Ovary (tissue), 9 donors: Measurements from ENCODE around the gene FOXN1. TPM values are rescaled to one million over a fixed set of nuclear protein-coding genes. Genes with fewer than 3 reads are reported as not detected.
"Not testable (repeated sequence)": the region's sequence is repeated elsewhere in the genome, so short reads cannot be mapped to it uniquely, and the experiment has no call there.

Source experiments
- DNase-seq, 5 donors: peaks; one replicate each; pipeline ENCODE4 v3.0.0-alpha.2; 2019 to 2020
- H3K27ac ChIP-seq, 2 donors: fragments of 200-600 bp; one replicate each; pipeline versions ENCODE4 v1.5.1 to v1.8.0; 2019 to 2022
- H3K27me3 ChIP-seq: fragments of 200-600 bp; one replicate; pipeline ENCODE4 v1.8.0; 2022
- H3K36me3 ChIP-seq: fragments of 200-600 bp; sonication (generic); one replicate; pipeline ENCODE4 v1.5.1; 2019
- H3K4me1 ChIP-seq: one replicate; pipeline ENCODE4 v1.8.1; 2013; ENCODE audit warnings: mild to moderate bottlenecking, moderate library complexity; ENCODE audit not compliant: insufficient read depth
- H3K4me3 ChIP-seq: fragments of 200-600 bp; sonication (generic); one replicate; pipeline ENCODE4 v1.5.1; 2017
- H3K9me3 ChIP-seq, 2 donors: fragments of 200-600 bp in 1 of 2; sonication (generic) in 1 of 2; one replicate each; pipeline versions ENCODE4 v1.5.1 to v1.8.1; 2013 to 2019; ENCODE audit warnings: mild to moderate bottlenecking in 1 of 2, moderate library complexity in 1 of 2
- EP300 ChIP-seq: sonication (generic); formaldehyde crosslinking; IDR thresholded peaks from one replicate; pipeline ENCODE4 v1.6.1; 2017; ENCODE audit warnings: antibody characterized with exemption
- POLR2A ChIP-seq: fragments of 450-650 bp; IDR thresholded peaks from one replicate; pipeline ENCODE4 v1.6.1; 2017; ENCODE audit warnings: antibody characterized with exemption, mild to moderate bottlenecking, moderate library complexity
- WGBS, 3 donors: extraction: QIAGEN DNeasy Blood & Tissue Kit in 1 of 3; methylation state at CpG; one replicate each; pipeline versions ENCODE4 v1.1.5 to v1.1.7; 2013 to 2017; 5-methylcytosine and 5-hydroxymethylcytosine counted together
- intact Hi-C, 4 donors: fragments of 100-400 bp; cut with DNase I; formaldehyde crosslinking; loops; one replicate each; pipeline versions ENCODE4 v1.11.0 to v1.15.1; 2022 to 2023
- polyA plus RNA-seq, 2 donors: library from polyadenylated mRNA; stranded (reverse); fragments of 200-250 nt in 1 of 2; fragments of 350-450 nt in 1 of 2; fragmentation: Illumina TruSeq in 1 of 2; extraction: RNeasy Lipid Tissue Mini Kit (QIAGEN cat#74804) in 1 of 2; gene quantifications; one replicate each; pipeline ENCODE4 v1.2.3, GENCODE V29; 2013 to 2014
- total RNA-seq, 7 donors: library from RNA; depleted of rRNA in 2 of 7; stranded (reverse); fragments of >200 nt in 2 of 7; fragmentation: NEBNext Ultra II Directional in 3 of 7; extraction: Animal tissue kit (Norgen Biotek cat#: 25700) in 3 of 7; gene quantifications; one replicate each; pipeline versions ENCODE4 v1.1.0 to v1.2.4, GENCODE V29; 2016 to 2023
- TF ChIP-seq, protein P1 (sequence below), 3 donors: fragments of 450-650 bp in 2 of 3; fragments of 200-600 bp in 1 of 3; IDR thresholded peaks; one replicate each; pipeline versions ENCODE4 v1.5.1 to v1.8.0; 2016 to 2022; ENCODE audit warnings: antibody characterized with exemption in 3 of 3, mild to moderate bottlenecking in 1 of 3
- donor health status: DM: no; HTN: no; CAD: no; lungs with moderate emphysema.
- donor health status: DM: no; HTN: no; CAD: no.
- donor health status: Bipolar disorder and iron deficiency.
- donor health status: DM: yes; HTN: yes; CAD: no.
- donor health status: DM: no; HTN: no; CAD: no.
- donor health status: DM: yes; HTN: yes; CAD: no.

The FOXN1 gene
- total and polyA plus RNA-seq, 9 donors: not detected

DNA sequence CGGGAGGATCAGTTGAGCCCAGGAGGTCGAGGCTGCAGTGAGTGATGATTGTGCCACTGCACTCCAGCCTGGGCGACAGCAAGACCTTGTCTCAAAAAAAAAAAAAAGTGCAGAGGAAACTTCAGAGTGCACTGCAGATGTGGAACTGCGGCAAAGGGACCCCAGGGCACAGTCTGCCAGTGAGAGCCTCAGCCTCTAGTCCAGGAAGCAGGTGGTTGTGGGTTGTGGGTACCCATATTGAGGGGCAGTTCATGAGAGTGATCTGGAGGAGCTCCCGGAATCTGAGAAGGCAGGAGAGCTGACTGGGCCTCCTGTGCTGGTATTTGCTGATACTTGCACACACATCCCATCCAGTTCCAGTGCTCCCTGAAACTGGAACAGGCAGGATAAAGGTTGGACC is 13.1 kb downstream of the FOXN1 start:
- Histone ChIP-seq H3K4me1 (no peaks in the 10 kb centered on the region), H3K27me3 (no peaks in the 10 kb centered on the region), H3K36me3 (no peaks in the 10 kb centered on the region), H3K4me3 (no peak overlapping the region), H3K9me3 (no peaks in the 10 kb centered on the region), H3K27ac (no peak overlapping the region)
- intact Hi-C loops: no loop called here
- WGBS, 3 donors: 66 to 73% (median 69%) methylated on average over 5 of the region's 5 CpGs
- DNase-seq: no peak
- no peak for TF ChIP-seq EP300
- TF ChIP-seq POLR2A: no peak
- TF ChIP-seq, protein P1, sequence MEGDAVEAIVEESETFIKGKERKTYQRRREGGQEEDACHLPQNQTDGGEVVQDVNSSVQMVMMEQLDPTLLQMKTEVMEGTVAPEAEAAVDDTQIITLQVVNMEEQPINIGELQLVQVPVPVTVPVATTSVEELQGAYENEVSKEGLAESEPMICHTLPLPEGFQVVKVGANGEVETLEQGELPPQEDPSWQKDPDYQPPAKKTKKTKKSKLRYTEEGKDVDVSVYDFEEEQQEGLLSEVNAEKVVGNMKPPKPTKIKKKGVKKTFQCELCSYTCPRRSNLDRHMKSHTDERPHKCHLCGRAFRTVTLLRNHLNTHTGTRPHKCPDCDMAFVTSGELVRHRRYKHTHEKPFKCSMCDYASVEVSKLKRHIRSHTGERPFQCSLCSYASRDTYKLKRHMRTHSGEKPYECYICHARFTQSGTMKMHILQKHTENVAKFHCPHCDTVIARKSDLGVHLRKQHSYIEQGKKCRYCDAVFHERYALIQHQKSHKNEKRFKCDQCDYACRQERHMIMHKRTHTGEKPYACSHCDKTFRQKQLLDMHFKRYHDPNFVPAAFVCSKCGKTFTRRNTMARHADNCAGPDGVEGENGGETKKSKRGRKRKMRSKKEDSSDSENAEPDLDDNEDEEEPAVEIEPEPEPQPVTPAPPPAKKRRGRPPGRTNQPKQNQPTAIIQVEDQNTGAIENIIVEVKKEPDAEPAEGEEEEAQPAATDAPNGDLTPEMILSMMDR (IDR thresholded peaks at IDR 0.05): no peak

DNA sequence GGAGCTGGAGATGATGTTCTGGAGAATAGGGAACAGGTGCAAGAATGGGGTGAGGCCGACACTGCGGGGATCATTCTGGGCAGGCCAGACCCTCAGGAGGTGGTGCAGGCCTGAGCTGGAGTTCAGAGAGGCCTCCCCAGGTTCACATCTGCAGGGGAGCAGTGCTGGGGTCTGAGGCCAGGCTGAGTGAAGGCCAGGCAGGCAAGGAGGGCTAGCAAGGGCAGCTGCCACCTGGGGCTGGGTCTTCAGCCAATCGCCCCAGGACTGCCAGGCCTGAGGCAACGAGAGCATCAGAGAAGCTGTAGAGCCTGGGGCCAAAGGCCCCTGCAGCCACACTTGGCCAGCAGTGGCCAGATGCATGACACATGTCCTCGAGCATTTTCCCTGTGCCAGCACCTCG is 14.5 kb downstream of the FOXN1 start:
- no peak for DNase-seq
- intact Hi-C loops: no loop called here
- Histone ChIP-seq H3K4me1 (no peaks in the 10 kb centered on the region), H3K4me3 (no peak overlapping the region), H3K27ac (no peak overlapping the region), H3K36me3 (no peaks in the 10 kb centered on the region), H3K27me3 (no peaks in the 10 kb centered on the region), H3K9me3 (no peaks in the 10 kb centered on the region)
- TF ChIP-seq EP300 (no peak), POLR2A (no peak)
- TF ChIP-seq, protein P1 (IDR thresholded peaks at IDR 0.05): no peak
- WGBS, 3 donors: 64 to 80% (median 76%) methylated on average over 6 of the region's 6 CpGs

DNA sequence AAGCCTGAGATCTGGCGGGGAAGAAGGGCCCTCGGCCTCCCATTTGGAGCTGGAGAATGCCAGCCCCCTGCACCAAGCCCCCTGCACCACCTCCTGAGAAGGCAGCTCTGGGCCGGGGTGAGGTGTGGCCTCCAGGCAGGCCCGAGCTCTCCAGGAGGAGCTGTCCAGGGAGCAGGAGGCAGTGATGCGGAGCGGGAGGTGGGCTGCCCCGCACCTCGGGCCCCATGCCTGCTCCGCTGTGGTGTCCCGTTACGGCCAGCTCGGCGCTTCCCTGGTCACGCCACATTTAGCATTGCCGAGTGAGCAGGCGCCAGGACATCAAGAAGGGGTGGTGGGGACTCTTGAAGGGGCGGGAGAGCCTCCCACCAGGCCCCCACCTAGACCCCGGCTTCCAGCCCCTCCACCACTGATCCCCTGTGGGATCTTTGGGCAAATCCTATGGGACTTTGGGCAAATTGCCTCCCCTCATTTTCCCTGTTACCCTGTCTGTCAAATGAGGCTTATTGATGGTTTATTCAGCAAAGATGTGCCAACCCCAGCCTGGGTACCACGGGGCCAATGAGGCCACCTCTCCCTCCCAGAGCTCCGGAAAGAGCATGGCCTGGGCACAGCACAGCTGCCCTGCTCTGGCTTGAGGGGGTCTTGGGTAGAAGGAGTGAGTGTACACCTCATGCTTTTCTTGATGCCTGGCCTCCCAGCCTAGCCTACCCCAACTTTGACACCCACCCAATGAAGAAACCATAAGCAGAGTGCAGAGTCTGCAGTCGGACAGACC is 15.3 kb downstream of the FOXN1 start:
- DNase-seq: no peak
- Histone ChIP-seq H3K27ac (no peak overlapping the region), H3K4me1 (no peaks in the 10 kb centered on the region), H3K9me3 (no peaks in the 10 kb centered on the region), H3K36me3 (no peaks in the 10 kb centered on the region), H3K4me3 (no peak overlapping the region), H3K27me3 (no peaks in the 10 kb centered on the region)
- TF ChIP-seq POLR2A: no peak
- TF ChIP-seq, protein P1 (IDR thresholded peaks at IDR 0.05): no peak
- no peak for TF ChIP-seq EP300
- intact Hi-C loops: no loop called here
- 36 to 53% (median 52%) methylated on average over 21 of the region's 21 CpGs for WGBS, 3 donors

DNA sequence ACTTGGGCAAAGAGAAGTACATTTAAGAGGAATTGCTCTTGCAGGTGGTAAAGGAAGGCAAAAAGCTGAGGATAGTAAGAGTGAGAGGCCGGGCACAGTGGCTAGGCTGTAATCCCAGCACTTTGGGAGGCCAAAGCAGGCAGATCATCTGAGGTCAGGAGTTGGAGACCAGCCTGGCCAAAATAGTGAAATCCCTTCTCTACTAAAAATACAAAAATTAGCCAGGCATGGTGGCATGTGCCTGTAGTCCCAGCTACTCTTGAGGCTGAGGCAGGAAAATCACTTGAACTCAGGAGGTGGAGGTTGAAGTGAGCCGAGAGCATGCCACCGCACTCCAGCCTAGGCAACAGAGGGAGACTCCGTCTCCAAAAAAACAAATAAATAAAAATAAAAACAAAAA is 16.1 kb downstream of the FOXN1 start:
- H3K4me1 ChIP-seq, DNase-seq, H3K27me3 ChIP-seq, H3K36me3 ChIP-seq, H3K9me3 ChIP-seq, intact Hi-C loops, H3K27ac ChIP-seq, H3K4me3 ChIP-seq: not testable (repeated sequence)
- WGBS, 3 donors: 88 to 92% (median 91%) methylated on average over 4 of the region's 4 CpGs

DNA sequence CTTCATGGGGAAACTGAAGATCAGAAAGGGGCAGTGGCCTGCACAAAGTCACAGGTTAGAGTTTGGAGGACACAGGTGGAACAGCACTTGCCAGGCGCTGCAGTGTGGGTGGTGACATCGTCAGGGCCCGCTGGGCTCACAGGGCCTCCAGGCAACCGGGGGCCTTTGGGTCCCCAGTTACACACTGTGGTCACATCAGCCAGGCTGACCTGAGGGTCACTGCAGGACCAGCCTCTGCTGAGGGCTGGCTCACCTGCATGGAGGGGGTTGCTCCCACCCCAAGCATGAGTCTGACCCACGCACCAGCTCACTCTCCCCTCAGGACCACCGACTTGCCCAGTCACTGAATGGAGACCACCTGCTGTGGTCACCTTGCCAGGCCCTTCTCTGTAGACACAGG is 17.0 kb downstream of the FOXN1 start:
- H3K4me3 ChIP-seq: no peak overlapping the region
- TF ChIP-seq EP300 (no peak), POLR2A (no peak)
- TF ChIP-seq, protein P1 (IDR thresholded peaks at IDR 0.05): no peak
- intact Hi-C loops: no loop called here
- no peak overlapping the region for H3K27ac ChIP-seq
- DNase-seq: no peak
- WGBS, 3 donors: 81 to 86% (median 82%) methylated on average over 6 of the region's 6 CpGs
- H3K4me1 ChIP-seq: no peaks in the 10 kb centered on the region
- no peaks in the 10 kb centered on the region for H3K9me3 ChIP-seq
- H3K36me3 ChIP-seq: no peaks in the 10 kb centered on the region
- no peaks in the 10 kb centered on the region for H3K27me3 ChIP-seq
